Activated CD4-positive, alpha-beta T cell treated with anti-CD3 and anti-CD28 coated beads for 36 hours (primary cell): ENCODE data around the gene KRT40. TPM values are rescaled to one million over a fixed set of nuclear protein-coding genes. Genes with fewer than 3 reads are reported as not detected.

Experiments
- ATAC-seq: fragments of 200-7000 bp; cut with Tn5 transposase; one replicate; pipeline ENCODE4 v1.10.0; 2021; ENCODE audit warnings: mild to moderate bottlenecking, moderate library complexity
- CTCF ChIA-PET: fragments of 350-600 bp; sonication (Branson Sonifier 250); formaldehyde crosslinking; loops from one replicate; lab custom pipeline; 2021; ENCODE audit warnings: antibody characterized with exemption; lab: Charles Lee
- POLR2A ChIA-PET: fragments of 350-600 bp; sonication (Branson Sonifier 250); formaldehyde crosslinking; loops from one replicate; lab custom pipeline; 2021; ENCODE audit warnings: antibody characterized with exemption, inconsistent platforms; lab: Charles Lee
- DNase-seq: peaks from one replicate; pipeline ENCODE4 v3.0.0-alpha.2; 2020
- H3K27ac Mint-ChIP-seq: one replicate; pipeline ENCODE4 v1.8.0; 2021; ENCODE audit warnings: mixed read lengths
- H3K27me3 Mint-ChIP-seq: one replicate; pipeline ENCODE4 v1.8.0; 2021; ENCODE audit warnings: mixed read lengths
- H3K36me3 Mint-ChIP-seq: one replicate; pipeline ENCODE4 v1.8.0; 2021; ENCODE audit warnings: low read depth, mixed read lengths
- H3K4me1 Mint-ChIP-seq: one replicate; pipeline ENCODE4 v1.8.0; 2021; ENCODE audit warnings: mixed read lengths
- H3K4me3 Mint-ChIP-seq: one replicate; pipeline ENCODE4 v1.8.0; 2021; ENCODE audit warnings: mild to moderate bottlenecking, moderate library complexity, mixed read lengths
- H3K9me3 Mint-ChIP-seq: one replicate; pipeline ENCODE4 v1.8.0; 2021; ENCODE audit warnings: low read depth, mixed read lengths
- intact Hi-C, 2 experiments: fragments of 100-400 bp; cut with DNase I in 1 of 2; cut with micrococcal nuclease in 1 of 2; formaldehyde crosslinking; loops; one replicate each; pipeline versions ENCODE4 v1.14.2 to v1.15.1; 2022 to 2024; cut with DNase I, micrococcal nuclease
- total RNA-seq, 2 experiments: library from RNA; stranded (reverse); gene quantifications; one replicate each; pipeline ENCODE4 v1.2.3, GENCODE V29; 2021

Gene KRT40
- total RNA-seq: not detected

DNA sequence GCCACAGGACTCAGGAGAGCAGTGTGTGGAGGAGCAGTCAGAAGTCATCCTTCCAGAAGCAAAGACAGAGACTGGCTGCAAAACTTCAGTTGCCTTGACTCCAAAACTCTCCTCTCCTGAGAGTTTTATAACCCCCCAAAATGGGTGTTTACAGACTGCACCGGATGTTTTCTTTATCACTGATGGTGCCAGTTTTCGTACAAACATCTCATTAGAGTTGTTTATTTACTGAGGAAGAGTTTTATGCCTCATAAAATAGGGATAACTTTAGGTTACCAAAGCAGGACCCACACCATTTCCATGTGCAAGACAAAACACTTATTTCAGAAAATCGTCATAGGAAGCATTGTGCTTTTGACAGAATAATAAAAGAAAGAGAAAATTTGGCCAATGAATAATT is at the start of gene KRT40:
TSS of gene KRT40 (minus strand) at position 101 of the 400 bp plus-strand sequence. CDS start at position 48, 53 bp downstream.
- intact Hi-C loops: no loop called here

GRCh38 chr17:41029633-41030245 is 45.6 kb upstream of the KRT40 start, which contains the start of gene KRTAP1-4:
Gene KRTAP1-4, minus strand, starts transcription at chr17:41030195. Its CDS starts 117 bp downstream, at chr17:41030078.
- no peak for ATAC-seq

More for the DNA sequence above, at the start of gene KRT40:
- H3K27me3 Mint-ChIP-seq: peaks cover 9% of the 10 kb centered on the region
- H3K9me3 Mint-ChIP-seq: no peaks in the 10 kb centered on the region
- no peaks in the 10 kb centered on the region for H3K4me1 Mint-ChIP-seq
- no peak for DNase-seq
- no peak for ATAC-seq
- H3K4me3 Mint-ChIP-seq: no peak within 1 kb of the TSS
- ChIA-PET POLR2A (no interaction called here), CTCF (interaction anchor here (0.6 kb wide), 1 partner anchor 564 kb away, joined by 3 read pairs; no protein-coding TSS in a partner anchor)
- H3K36me3 Mint-ChIP-seq: no peaks in the 10 kb centered on the region
- H3K27ac Mint-ChIP-seq: no peak within 1 kb of the TSS

DNA sequence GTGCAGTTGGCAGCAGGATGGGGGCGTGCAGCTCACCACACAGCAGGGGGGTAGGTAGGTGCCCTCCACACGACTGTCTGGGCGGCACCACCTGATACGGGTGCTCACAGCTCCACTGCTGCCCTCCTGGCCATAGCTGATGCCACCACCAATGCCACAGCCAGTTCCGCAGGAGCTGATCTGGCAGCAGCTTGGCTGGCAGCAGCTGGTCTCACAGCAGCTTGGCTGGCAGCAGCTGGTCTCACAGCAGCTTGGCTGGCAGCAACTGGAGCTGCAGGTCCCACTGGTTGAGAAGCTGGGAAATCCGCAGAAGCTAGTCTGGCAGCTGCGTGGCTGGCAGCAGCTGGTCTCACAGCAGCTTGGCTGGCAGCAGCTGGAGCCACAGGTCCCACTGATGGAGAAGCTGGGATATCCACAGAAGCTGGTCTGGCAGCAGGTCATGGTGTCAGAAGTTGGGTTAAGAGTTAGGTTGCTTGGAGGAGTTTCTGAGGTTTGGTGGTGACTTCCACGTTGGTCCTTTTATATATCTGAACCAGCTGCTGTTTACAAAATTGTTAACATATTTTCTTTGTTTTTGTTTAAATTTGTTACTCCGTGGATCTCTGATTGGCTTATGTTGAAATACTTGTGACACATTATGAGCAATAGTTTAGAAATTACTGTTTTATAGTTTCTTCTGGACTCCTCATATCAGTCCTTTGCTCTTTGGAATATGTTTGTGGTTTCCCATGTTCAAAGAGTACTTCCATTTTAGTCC is 42.8 kb upstream of the KRT40 start, which contains the start of gene KRTAP1-5:
TSS of gene KRTAP1-5 (minus strand) at position 494 of the 757 bp plus-strand sequence. CDS start at position 441, 53 bp downstream.
- ChIA-PET POLR2A (no interaction called here), CTCF (no interaction called here)
- Mint-ChIP-seq H3K4me1 (no peaks in the 10 kb centered on the region), H3K27me3 (peaks cover 9% of the 10 kb centered on the region), H3K4me3 (no peak within 1 kb of the TSS), H3K9me3 (no peaks in the 10 kb centered on the region), H3K36me3 (no peaks in the 10 kb centered on the region), H3K27ac (no peak within 1 kb of the TSS)
- DNase-seq (no peak), ATAC-seq (no peak)
- intact Hi-C loops: no loop called here

More at GRCh38 chr17:41029633-41030245, 45.6 kb upstream of the KRT40 start, which contains the start of gene KRTAP1-4:
- H3K36me3 Mint-ChIP-seq: no peaks in the 10 kb centered on the region
- H3K27ac Mint-ChIP-seq: no peak within 1 kb of the TSS
- no peak within 1 kb of the TSS for H3K4me3 Mint-ChIP-seq
- DNase-seq: no peak
- ChIA-PET CTCF (interaction anchor here (0.7 to 2.4 kb wide), 4 partner anchors 11 to 145 kb away, joined by 4 to 7 read pairs (median 4); partner anchors contain the start of gene KRT20), POLR2A (no interaction called here)
- no peaks in the 10 kb centered on the region for H3K9me3 Mint-ChIP-seq
- peaks cover 11% of the 10 kb centered on the region for H3K27me3 Mint-ChIP-seq
- no peaks in the 10 kb centered on the region for H3K4me1 Mint-ChIP-seq
- intact Hi-C loops: no loop called here

GRCh38 chr17:41024697-41025096 is 40.6 kb upstream of the KRT40 start:
- Mint-ChIP-seq H3K36me3 (no peaks in the 10 kb centered on the region), H3K4me1 (no peaks in the 10 kb centered on the region), H3K27me3 (peaks cover 7% of the 10 kb centered on the region), H3K4me3 (no peak overlapping the region), H3K9me3 (peaks cover 4% of the 10 kb centered on the region), H3K27ac (no peak overlapping the region)
- DNase-seq (no peak), ATAC-seq (no peak)
- ChIA-PET CTCF (interaction anchor here (0.7 to 1.7 kb wide), 2 partner anchors 10 to 19 kb away, joined by 3 to 6 read pairs; no protein-coding TSS in a partner anchor), POLR2A (no interaction called here)
- intact Hi-C loops: no loop called here

DNA sequence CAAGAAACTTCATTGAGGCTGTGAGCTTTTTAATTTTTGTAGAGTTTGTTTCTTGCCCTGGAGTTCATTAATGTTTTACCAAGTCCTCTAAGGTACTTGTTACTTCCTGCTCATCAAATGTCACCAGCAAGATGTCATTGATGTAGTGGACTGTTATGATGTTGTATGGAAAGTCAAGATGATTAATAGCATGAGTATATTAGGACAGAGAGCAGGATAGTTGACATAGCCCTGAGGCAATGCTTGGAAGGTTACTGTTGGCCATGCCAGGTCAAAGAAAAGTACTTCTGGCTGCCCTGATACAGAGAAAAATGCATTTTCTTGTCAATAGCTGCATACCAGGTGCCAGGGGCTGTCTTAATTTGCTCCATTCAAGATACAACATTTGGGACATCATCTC is 36.2 kb upstream of the KRT40 start:
- H3K9me3 Mint-ChIP-seq: peaks cover 4% of the 10 kb centered on the region

GRCh38 chr17:41019415-41019814 is 35.3 kb upstream of the KRT40 start:
- CTCF ChIA-PET: no interaction called here
- H3K4me1 Mint-ChIP-seq: no peaks in the 10 kb centered on the region
- ATAC-seq (no peak), DNase-seq (no peak)
- no peaks in the 10 kb centered on the region for H3K36me3 Mint-ChIP-seq
- peaks cover 4% of the 10 kb centered on the region for H3K9me3 Mint-ChIP-seq
- intact Hi-C loops: no loop called here
- no peak overlapping the region for H3K27ac Mint-ChIP-seq
- no peak overlapping the region for H3K4me3 Mint-ChIP-seq
- POLR2A ChIA-PET: no interaction called here
- H3K27me3 Mint-ChIP-seq: peaks cover 4% of the 10 kb centered on the region

More for the DNA sequence above, 36.2 kb upstream of the KRT40 start:
- H3K36me3 Mint-ChIP-seq: no peaks in the 10 kb centered on the region
- ATAC-seq (no peak), DNase-seq (no peak)
- H3K4me3 Mint-ChIP-seq: no peak overlapping the region
- H3K27ac Mint-ChIP-seq: no peak overlapping the region
- H3K27me3 Mint-ChIP-seq: peaks cover 4% of the 10 kb centered on the region
- H3K4me1 Mint-ChIP-seq: no peaks in the 10 kb centered on the region
- ChIA-PET CTCF (interaction anchor here (0.8 to 1.3 kb wide), 3 partner anchors 9 to 136 kb away, joined by 3 read pairs; no protein-coding TSS in a partner anchor), POLR2A (no interaction called here)
- intact Hi-C loops: no loop called here

- ATAC-seq (no peak), DNase-seq (no peak)
- POLR2A ChIA-PET: no interaction called here
- Mint-ChIP-seq H3K9me3 (peaks cover 4% of the 10 kb centered on the region), H3K27ac (no peak overlapping the region), H3K4me1 (no peaks in the 10 kb centered on the region), H3K27me3 (peaks cover 4% of the 10 kb centered on the region), H3K4me3 (no peak overlapping the region), H3K36me3 (no peaks in the 10 kb centered on the region)
- CTCF ChIA-PET: interaction anchor here (1.2 kb wide), 1 partner anchor 10 kb away, joined by 7 read pairs; no protein-coding TSS in a partner anchor
- intact Hi-C loops: no loop called here
These were observed 34.4 kb upstream of the KRT40 start for GRCh38 chr17:41018541-41018940.

GRCh38 chr17:41016578-41017215 is 32.6 kb upstream of the KRT40 start:
- no peaks in the 10 kb centered on the region for H3K36me3 Mint-ChIP-seq
- no peak overlapping the region for H3K4me3 Mint-ChIP-seq
- H3K27ac Mint-ChIP-seq: no peak overlapping the region
- CTCF ChIA-PET: no interaction called here
- peaks cover 4% of the 10 kb centered on the region for H3K27me3 Mint-ChIP-seq
- no peaks in the 10 kb centered on the region for H3K4me1 Mint-ChIP-seq
- ATAC-seq (no peak), DNase-seq (no peak)
- intact Hi-C loops: no loop called here
- peaks cover 4% of the 10 kb centered on the region for H3K9me3 Mint-ChIP-seq
- POLR2A ChIA-PET: no interaction called here

DNA sequence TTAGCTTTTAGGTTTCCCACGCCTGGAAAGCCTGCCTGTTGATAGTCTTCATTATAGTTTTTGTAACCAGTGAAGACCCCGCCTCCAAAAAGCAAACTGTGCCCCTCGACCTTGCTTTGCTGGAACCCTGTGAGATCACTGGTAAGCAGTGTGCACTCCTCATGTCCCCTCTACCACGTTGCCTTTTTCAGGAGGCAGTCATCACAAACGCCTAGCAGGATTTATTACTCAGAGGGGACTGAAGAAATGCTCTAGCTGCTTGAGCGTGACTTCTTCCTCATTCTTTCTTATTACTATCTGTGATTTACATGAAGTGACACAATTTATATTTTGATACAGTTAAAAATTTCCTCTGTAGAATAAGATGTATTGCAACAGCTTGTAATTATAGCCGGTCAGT is 31.3 kb upstream of the KRT40 start:
- H3K27me3 Mint-ChIP-seq: peaks cover 2% of the 10 kb centered on the region
- ATAC-seq: no peak
- no peak overlapping the region for H3K4me3 Mint-ChIP-seq
- intact Hi-C loops: no loop called here
- H3K4me1 Mint-ChIP-seq: no peaks in the 10 kb centered on the region
- H3K36me3 Mint-ChIP-seq: no peaks in the 10 kb centered on the region
- ChIA-PET CTCF (interaction anchor here (0.6 to 1.8 kb wide), 2 partner anchors 8 to 134 kb away, joined by 3 to 6 read pairs; partner anchors contain the start of gene KRTAP4-5), POLR2A (no interaction called here)
- DNase-seq: no peak
- H3K9me3 Mint-ChIP-seq: no peaks in the 10 kb centered on the region
- no peak overlapping the region for H3K27ac Mint-ChIP-seq

- Mint-ChIP-seq H3K4me3 (no peak overlapping the region), H3K27ac (no peak overlapping the region), H3K9me3 (no peaks in the 10 kb centered on the region), H3K36me3 (no peaks in the 10 kb centered on the region), H3K27me3 (peaks cover 2% of the 10 kb centered on the region), H3K4me1 (no peaks in the 10 kb centered on the region)
- DNase-seq: no peak
- POLR2A ChIA-PET: no interaction called here
- CTCF ChIA-PET: interaction anchor here (1.2 kb wide), 1 partner anchor 15 kb away, joined by 5 read pairs; no protein-coding TSS in a partner anchor
- intact Hi-C loops: no loop called here
- ATAC-seq: no peak
These were observed 29.5 kb upstream of the KRT40 start for GRCh38 chr17:41013606-41014005.

DNA sequence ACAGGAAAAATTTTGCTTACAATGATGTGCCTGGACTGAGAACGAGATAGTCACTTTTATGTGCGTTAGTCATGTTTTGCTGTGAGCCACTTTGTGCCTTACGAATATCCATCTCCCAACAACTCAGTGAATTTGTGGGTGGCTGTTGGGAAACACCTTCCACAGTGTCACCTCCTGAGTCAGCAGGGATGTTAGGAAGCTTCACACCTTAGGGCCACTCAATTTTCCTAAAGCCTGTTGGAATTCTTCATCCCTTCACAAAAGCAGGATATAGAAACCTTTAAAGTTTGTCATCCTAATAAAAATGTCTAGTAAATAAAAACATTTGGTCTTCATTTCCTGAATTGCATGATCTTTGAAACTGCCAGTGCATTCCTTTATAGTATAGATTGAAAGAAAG is 29.1 kb upstream of the KRT40 start:
- Mint-ChIP-seq H3K27me3 (peaks cover 2% of the 10 kb centered on the region), H3K9me3 (no peaks in the 10 kb centered on the region), H3K36me3 (no peaks in the 10 kb centered on the region), H3K27ac (no peak overlapping the region), H3K4me1 (no peaks in the 10 kb centered on the region), H3K4me3 (no peak overlapping the region)
- ChIA-PET POLR2A (no interaction called here), CTCF (no interaction called here)
- no peak for DNase-seq
- no peak for ATAC-seq
- intact Hi-C loops: no loop called here
